ELF-1 (cell line): ENCODE measurements around the gene TANK.
"Not testable (repeated sequence)": the region's sequence is repeated elsewhere in the genome, so short reads cannot be mapped to it uniquely, and the experiment has no call there.

Experiments used
- DNase-seq: peaks from one replicate; pipeline ENCODE4 v3.0.0-alpha.2; 2016; ENCODE audit warnings: low read depth, low spot score

The TANK gene

DNA sequence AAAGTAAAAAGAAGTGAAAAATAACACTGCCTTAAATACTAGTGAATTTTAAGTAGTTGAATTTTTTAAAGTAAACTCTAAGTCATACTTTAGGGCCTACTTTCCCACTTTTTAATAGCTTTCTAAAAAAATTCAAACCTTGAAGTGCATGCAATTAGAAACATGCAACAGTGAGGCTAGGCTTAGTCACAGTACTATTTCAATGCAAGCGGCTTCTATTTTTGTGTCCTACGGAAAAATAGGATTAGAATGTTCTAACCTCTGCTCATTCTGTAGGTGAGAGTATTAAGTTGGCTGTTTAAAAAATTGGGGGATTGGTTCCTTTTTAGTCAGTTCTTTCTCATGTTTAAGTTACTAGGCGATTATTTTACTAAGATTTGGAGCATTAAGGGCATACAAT lies 108.9 kb downstream of the TANK start:
- DNase-seq, result no peak

DNA sequence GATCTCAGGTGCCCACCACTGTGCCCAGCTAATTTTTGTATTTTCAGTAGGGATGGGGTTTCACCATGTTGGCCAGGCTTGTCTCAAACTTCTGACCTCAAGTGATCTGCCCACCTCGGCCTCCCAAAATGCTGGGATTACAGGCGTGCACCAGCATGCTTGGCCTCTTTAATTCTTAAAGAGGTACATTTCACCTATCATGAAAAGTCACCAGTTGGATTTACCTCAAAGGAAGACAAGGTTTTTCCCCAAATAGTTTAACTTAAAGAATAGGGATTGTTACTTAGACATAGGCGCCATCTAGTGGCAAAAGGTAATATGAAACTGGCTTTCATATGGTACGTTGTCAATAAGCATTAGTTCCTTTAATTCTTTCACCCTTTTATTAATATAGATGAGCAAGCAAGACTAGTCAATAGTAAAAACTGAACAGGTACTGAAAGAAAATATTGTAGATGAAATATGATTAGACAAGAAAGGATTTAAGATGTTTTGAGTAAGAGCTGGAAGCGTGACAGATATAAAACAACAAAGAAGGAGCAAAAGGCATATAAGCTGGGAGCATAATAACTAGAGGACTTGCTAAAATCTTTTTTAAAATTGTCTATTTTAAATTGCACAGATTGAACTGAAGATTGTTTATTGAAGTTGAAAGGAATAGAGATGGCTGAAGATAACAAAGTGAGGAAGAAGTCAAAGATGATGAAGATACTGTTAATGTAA lies 113.0 kb downstream of the TANK start:
- peak; percentile 23 for DNase-seq

DNA sequence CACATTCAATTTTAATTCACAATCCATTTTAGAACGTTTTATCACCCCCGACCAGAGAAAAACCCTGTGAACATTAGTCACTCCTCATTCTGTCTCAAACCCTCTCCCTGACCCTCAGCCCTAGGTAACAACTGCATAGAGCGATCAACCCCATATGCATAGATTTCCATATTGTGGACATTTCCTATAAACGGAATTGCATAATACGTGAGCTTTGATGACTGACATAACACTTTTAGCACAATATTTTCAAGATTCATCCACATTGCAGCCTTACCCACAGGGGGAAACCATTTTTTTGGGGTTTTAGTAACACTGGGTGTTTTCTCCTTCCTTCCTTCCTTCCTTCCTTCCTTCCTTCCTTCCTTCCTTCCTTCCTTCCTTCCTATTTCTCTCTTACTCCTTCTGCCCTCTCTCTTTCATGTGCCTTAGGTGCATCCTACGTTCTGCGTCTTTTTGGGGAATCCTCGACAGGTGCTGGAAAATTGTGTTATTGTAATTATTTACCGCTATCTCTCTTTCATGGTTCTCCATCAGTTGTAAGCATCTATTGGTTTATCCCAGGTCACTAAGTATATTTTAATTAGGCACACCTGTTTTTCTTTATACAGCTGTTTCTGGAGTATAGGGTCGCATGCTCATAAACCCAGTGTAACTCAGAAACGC lies 118.5 kb downstream of the TANK start:
- DNase-seq, result peak; percentile 56

DNA sequence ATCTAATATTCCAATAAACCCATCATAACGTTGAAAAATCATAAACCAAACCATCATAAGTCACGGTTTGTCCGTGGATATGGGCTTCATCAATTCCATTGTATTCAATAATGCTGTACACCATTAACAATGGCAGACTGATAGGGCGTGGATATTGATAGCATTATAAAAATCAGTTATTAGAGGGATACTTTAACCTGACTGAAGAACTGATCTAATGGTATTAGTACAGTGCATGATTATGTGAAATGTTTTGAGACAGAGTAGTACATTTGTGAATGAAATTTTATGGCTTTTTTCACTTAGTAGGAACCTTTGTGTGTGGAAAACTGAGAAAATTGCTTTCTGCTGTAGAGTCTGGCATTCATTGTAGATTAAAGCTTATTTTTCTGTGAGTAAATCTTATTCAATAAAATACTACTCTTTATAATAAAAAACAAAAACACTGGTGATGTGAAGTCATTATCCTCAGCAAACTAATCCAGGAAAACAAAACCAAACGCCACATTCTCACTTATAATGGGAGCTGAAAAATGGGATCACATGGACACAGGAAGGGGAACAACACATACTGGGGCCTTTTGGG lies 119.1 kb downstream of the TANK start:
- DNase-seq, result not testable (repeated sequence)

DNA sequence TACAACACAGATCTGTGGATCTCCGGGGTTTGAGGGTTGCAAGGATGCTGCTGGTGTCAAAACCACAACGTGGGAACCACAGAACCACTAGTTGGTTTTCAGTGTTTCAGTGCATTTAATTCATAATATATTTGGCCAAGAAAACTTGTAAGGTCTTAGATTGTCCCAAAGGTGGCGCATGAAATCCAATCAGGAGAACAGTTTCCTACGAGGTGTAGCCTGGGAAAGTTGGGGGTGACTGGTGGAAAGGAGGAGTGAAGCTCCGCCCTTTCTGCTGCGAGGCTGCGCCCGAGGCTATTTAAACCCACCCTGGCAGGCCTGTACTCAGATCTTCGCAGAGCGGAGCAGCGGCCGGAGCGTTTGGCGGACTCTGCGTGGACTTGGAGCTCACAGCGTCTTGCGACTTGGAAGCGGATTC lies 120.7 kb downstream of the TANK start:
- DNase-seq, result peak; percentile 92

DNA sequence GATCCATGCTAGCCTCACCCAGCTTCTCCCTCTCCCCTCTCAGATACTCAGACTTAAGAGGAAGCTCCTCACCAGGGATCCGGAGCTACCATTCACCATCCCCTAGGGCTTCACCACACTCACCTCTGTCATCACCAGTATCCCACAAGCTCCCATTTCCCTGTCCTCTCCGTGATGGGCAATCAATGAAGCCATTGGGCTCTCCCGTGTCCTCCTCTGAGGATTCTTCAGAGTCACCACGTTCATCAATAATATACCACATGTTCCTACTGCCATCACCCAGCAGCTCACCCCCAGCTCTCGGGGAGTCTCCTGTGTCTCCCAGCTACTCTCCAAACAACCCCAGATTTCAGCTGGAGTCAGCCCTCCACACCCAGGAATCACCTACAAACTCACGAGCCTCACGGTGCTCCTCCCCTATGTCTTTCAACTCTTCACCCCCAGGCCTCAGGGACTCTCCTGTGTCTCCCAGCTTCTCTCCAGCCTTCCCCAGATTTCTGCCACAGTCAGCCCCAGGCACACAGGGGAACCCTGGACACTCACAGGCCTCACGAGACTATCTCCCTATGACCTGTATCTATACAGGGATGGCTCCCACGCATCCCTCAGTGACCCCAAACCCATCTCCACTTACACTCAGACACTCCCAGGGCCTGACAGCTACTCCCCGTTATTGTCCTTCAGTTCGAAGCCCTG lies 121.5 kb downstream of the TANK start:
- DNase-seq, result not testable (repeated sequence)

DNA sequence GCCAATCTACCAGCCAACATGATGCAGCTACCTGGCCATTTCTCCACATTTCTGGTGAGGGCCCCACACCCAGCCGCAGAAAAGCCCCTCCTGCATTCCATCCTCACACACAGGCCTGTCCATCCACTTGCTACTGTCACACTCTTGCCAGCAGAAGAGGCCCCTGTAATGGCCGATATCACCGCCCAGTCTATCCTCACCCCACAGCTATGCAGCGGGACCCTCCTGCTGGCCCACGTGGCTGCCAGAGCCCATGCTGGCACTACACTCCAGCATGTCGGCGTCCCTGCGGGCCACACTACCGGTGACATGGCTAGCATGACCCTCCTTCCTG lies 122.0 kb downstream of the TANK start:
- DNase-seq, result not testable (repeated sequence)

DNA sequence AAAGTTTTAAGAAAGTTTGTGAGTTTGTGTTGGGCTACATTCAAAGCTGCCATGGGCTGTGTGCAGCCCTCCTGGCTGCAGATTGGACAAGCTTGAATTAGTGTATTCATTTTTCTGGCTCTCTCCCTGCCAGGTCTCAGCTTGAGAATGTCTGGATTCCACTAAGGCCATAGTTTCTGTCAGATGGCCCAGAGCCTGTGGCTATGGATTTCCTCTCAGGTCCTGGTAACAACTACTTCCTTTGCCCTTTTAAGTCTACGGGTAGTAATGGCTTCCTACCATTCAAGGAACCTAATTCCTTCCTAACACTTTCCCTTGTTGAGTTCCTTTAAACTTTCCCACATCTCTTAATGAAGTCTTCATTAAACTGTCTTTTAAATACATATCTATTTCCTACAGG lies 123.7 kb downstream of the TANK start:
- no peak for DNase-seq
